Measurements from ENCODE around the gene DCLK1.

DCLK1 gene

DNA sequence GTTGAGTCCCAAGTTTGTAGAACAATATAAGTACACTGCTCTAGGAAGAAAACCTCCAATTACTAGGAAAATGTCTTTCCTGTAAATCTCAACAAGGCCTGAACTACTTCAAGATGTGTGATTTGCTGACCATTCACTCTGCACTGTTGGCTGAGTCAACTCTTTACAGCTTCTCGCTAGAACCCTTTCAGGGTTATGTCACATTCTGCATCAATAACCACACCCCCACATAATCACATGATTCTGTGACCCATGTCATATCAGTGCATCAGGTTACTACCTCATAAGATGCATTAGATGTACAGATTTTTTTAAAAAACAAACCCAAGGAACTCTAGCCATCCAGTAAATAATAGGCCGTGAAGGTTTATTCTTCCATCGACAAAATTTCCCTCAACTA lies 16.1 kb upstream of the DCLK1 start:
- no peak overlapping the region for H3K4me3 ChIP-seq (ENCODE audit: low read length)
- no peaks in the 10 kb centered on the region for H3K27me3 ChIP-seq (ENCODE audit: insufficient read depth, low read length)
- H3K9me3 ChIP-seq (ENCODE audit: low read length), result no peaks in the 10 kb centered on the region
- no peaks in the 10 kb centered on the region for H3K4me1 ChIP-seq (ENCODE audit: insufficient read depth, low read length)
- no peaks in the 10 kb centered on the region for H3K36me3 ChIP-seq (ENCODE audit: insufficient read depth, low read length)
- no peak overlapping the region for H2AFZ ChIP-seq (ENCODE audit: low read depth, low read length)

- H3K9me3 ChIP-seq (ENCODE audit: low read length), result no peaks in the 10 kb centered on the region
- no peaks in the 10 kb centered on the region for H3K36me3 ChIP-seq (ENCODE audit: insufficient read depth, low read length)
- no peak overlapping the region for H2AFZ ChIP-seq (ENCODE audit: low read depth, low read length)
- no peaks in the 10 kb centered on the region for H3K4me1 ChIP-seq (ENCODE audit: insufficient read depth, low read length)
- no peak overlapping the region for H3K4me3 ChIP-seq (ENCODE audit: low read length)
- no peaks in the 10 kb centered on the region for H3K27me3 ChIP-seq (ENCODE audit: insufficient read depth, low read length)
These were observed 15.5 kb upstream of the DCLK1 start for GRCh38 chr13:36146511-36147269.

- Histone ChIP-seq H3K9me3 (ENCODE audit: low read length) (no peaks in the 10 kb centered on the region), H3K27me3 (ENCODE audit: insufficient read depth, low read length) (no peaks in the 10 kb centered on the region), H3K36me3 (ENCODE audit: insufficient read depth, low read length) (no peaks in the 10 kb centered on the region), H2AFZ (ENCODE audit: low read depth, low read length) (no peak overlapping the region), H3K4me3 (ENCODE audit: low read length) (no peak overlapping the region), H3K4me1 (ENCODE audit: insufficient read depth, low read length) (no peaks in the 10 kb centered on the region)
These were observed 12.6 kb upstream of the DCLK1 start for GRCh38 chr13:36143738-36144137.

GRCh38 chr13:36142735-36143134 lies 11.6 kb upstream of the DCLK1 start:
- Histone ChIP-seq H3K36me3 (ENCODE audit: insufficient read depth, low read length) (no peaks in the 10 kb centered on the region), H3K4me1 (ENCODE audit: insufficient read depth, low read length) (no peaks in the 10 kb centered on the region), H3K27me3 (ENCODE audit: insufficient read depth, low read length) (no peaks in the 10 kb centered on the region), H3K4me3 (ENCODE audit: low read length) (no peak overlapping the region), H2AFZ (ENCODE audit: low read depth, low read length) (no peak overlapping the region), H3K9me3 (ENCODE audit: low read length) (no peaks in the 10 kb centered on the region)

- no peak overlapping the region for H3K4me3 ChIP-seq (ENCODE audit: low read length)
- no peaks in the 10 kb centered on the region for H3K4me1 ChIP-seq (ENCODE audit: insufficient read depth, low read length)
- H3K27me3 ChIP-seq (ENCODE audit: insufficient read depth, low read length), result peaks cover 4% of the 10 kb centered on the region
- no peak overlapping the region for H2AFZ ChIP-seq (ENCODE audit: low read depth, low read length)
- no peaks in the 10 kb centered on the region for H3K36me3 ChIP-seq (ENCODE audit: insufficient read depth, low read length)
- H3K9me3 ChIP-seq (ENCODE audit: low read length), result no peaks in the 10 kb centered on the region
These were observed 4.7 kb upstream of the DCLK1 start for GRCh38 chr13:36135876-36136275.

DNA sequence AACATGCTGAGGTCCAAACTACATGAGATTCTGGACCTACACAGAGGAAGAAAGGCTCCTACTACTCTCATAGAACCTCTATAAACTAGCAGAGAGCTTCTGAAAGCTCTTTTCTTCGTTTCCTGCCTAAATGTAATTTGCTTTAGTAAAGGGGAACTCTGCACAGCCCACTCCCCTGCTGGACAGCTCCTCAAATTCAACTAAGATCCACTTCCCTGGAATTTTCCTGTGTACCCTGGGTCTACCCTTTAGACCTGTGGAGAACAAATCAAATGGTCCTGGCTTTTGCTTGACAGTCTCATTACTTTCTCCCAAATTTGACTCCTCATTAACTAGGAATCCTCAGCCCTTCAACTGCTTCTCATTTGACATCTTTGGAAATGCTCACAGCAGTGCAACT lies 3.5 kb upstream of the DCLK1 start:
- H3K4me1 ChIP-seq (ENCODE audit: insufficient read depth, low read length), result peaks cover 6% of the 10 kb centered on the region
- no peak overlapping the region for H2AFZ ChIP-seq (ENCODE audit: low read depth, low read length)
- no peaks in the 10 kb centered on the region for H3K9me3 ChIP-seq (ENCODE audit: low read length)
- H3K36me3 ChIP-seq (ENCODE audit: insufficient read depth, low read length), result no peaks in the 10 kb centered on the region
- peaks cover 4% of the 10 kb centered on the region for H3K27me3 ChIP-seq (ENCODE audit: insufficient read depth, low read length)
- no peak overlapping the region for H3K4me3 ChIP-seq (ENCODE audit: low read length)

DNA sequence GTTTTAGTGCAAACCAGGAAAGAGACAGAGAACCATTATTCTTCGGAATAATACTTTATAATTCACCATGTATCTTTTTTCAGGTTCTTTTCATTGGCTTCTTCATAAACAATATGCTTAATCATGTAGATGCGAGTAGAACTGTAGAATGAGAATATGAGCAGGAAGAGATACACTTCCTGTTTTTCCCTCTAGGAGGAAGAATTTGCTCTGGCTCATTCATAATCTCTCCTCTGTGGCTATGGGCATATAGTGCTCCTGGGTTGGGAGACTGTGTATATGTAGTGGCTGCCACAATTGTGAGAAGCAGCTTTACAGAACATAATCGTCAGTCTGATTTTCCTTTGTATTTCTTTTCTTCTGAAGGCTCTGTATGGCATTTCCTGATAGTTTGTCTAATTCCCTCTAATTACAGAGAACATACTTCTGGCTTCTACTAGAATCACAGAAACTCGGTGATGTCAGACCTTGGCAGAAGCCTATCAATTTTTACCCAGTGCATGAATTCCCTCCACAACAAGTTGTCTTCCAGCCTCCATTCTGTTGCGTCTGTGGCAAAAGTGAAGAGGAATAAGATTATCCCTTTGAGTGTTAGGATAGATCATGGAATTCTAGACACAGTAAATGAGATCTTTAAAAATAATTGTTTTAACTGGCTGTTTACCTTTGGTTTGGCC lies 2.9 kb upstream of the DCLK1 start:
- H3K4me1 ChIP-seq (ENCODE audit: insufficient read depth, low read length), result peaks cover 11% of the 10 kb centered on the region
- no peak overlapping the region for H2AFZ ChIP-seq (ENCODE audit: low read depth, low read length)
- H3K36me3 ChIP-seq (ENCODE audit: insufficient read depth, low read length), result no peaks in the 10 kb centered on the region
- peaks cover 4% of the 10 kb centered on the region for H3K27me3 ChIP-seq (ENCODE audit: insufficient read depth, low read length)
- H3K4me3 ChIP-seq (ENCODE audit: low read length), result no peak overlapping the region
- H3K9me3 ChIP-seq (ENCODE audit: low read length), result no peaks in the 10 kb centered on the region

DNA sequence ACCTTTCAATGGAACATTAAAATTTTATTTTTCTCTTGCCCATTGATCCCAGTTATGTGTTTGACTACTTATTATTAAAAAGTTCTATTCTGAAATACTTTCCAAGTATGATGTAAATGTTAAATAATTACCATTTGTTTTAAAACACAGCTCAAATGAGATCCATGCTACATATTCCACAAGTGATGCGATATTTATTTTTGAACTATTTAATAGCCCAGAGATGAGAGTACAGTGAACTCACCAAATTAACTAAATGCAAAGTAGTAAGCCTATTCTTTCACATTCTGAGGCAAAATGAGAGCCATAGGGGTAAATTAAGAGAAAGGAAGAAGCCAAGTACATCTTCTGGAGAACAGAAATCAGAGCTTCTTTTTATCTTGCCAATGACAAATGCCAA lies 1.2 kb upstream of the DCLK1 start:
- Histone ChIP-seq H3K9me3 (ENCODE audit: low read length) (no peaks in the 10 kb centered on the region), H2AFZ (ENCODE audit: low read depth, low read length) (no peak overlapping the region), H3K27me3 (ENCODE audit: insufficient read depth, low read length) (peaks cover 4% of the 10 kb centered on the region), H3K4me3 (ENCODE audit: low read length) (no peak overlapping the region), H3K4me1 (ENCODE audit: insufficient read depth, low read length) (peaks cover 13% of the 10 kb centered on the region), H3K36me3 (ENCODE audit: insufficient read depth, low read length) (no peaks in the 10 kb centered on the region)

DNA sequence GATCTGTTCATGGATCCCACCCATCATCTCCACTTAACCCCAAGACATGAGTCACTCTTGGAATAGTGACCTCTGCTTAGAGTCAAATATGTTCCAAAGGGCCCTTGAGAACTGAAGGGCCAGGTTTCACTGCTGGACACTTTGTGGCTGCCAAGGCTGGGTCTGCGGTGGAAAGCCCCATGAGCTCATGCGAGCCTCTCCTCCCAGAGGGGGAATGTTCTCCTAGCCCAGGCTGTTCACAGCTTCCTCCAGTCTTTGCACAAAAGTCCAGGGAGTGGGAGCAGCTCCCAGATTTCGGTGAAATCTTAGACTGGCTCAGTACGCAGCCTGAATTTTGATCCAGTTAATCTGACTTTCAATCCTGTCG lies 732 bp upstream of the DCLK1 start:
- peak overlapping the region; percentile 67 for H2AFZ ChIP-seq (ENCODE audit: low read depth, low read length)
- no peaks in the 10 kb centered on the region for H3K9me3 ChIP-seq (ENCODE audit: low read length)
- H3K36me3 ChIP-seq (ENCODE audit: insufficient read depth, low read length), result no peaks in the 10 kb centered on the region
- peaks cover 4% of the 10 kb centered on the region for H3K27me3 ChIP-seq (ENCODE audit: insufficient read depth, low read length)
- H3K4me3 ChIP-seq (ENCODE audit: low read length), result peak overlapping the region; percentile 77
- peaks cover 13% of the 10 kb centered on the region for H3K4me1 ChIP-seq (ENCODE audit: insufficient read depth, low read length)

GRCh38 chr13:36130552-36131221 lies 495 bp downstream of the DCLK1 start:
- Histone ChIP-seq H3K36me3 (ENCODE audit: insufficient read depth, low read length) (peaks cover 5% of the 10 kb centered on the region), H3K9me3 (ENCODE audit: low read length) (peaks cover 3% of the 10 kb centered on the region), H3K27me3 (ENCODE audit: insufficient read depth, low read length) (peaks cover 4% of the 10 kb centered on the region), H3K4me3 (ENCODE audit: low read length) (peak overlapping the region; percentile 77), H3K4me1 (ENCODE audit: insufficient read depth, low read length) (peaks cover 13% of the 10 kb centered on the region), H2AFZ (ENCODE audit: low read depth, low read length) (peak overlapping the region; percentile 67)

- Histone ChIP-seq H3K27me3 (ENCODE audit: insufficient read depth, low read length) (peaks cover 4% of the 10 kb centered on the region), H3K36me3 (ENCODE audit: insufficient read depth, low read length) (peaks cover 10% of the 10 kb centered on the region), H2AFZ (ENCODE audit: low read depth, low read length) (peak overlapping the region; percentile 67), H3K4me1 (ENCODE audit: insufficient read depth, low read length) (peaks cover 13% of the 10 kb centered on the region), H3K4me3 (ENCODE audit: low read length) (peak overlapping the region; percentile 77), H3K9me3 (ENCODE audit: low read length) (peaks cover 5% of the 10 kb centered on the region)
These were observed 1.0 kb downstream of the DCLK1 start for GRCh38 chr13:36130193-36130551.

GRCh38 chr13:36129539-36129938 lies 1.6 kb downstream of the DCLK1 start:
- Histone ChIP-seq H3K36me3 (ENCODE audit: insufficient read depth, low read length) (peaks cover 15% of the 10 kb centered on the region), H3K4me1 (ENCODE audit: insufficient read depth, low read length) (peaks cover 13% of the 10 kb centered on the region), H3K4me3 (ENCODE audit: low read length) (peak overlapping the region; percentile 77), H3K9me3 (ENCODE audit: low read length) (peaks cover 5% of the 10 kb centered on the region), H2AFZ (ENCODE audit: low read depth, low read length) (no peak overlapping the region), H3K27me3 (ENCODE audit: insufficient read depth, low read length) (no peaks in the 10 kb centered on the region)

GRCh38 chr13:36126491-36126890 lies 4.7 kb downstream of the DCLK1 start:
- Histone ChIP-seq H3K36me3 (ENCODE audit: insufficient read depth, low read length) (peaks cover 28% of the 10 kb centered on the region), H3K9me3 (ENCODE audit: low read length) (peaks cover 5% of the 10 kb centered on the region), H3K4me3 (ENCODE audit: low read length) (no peak overlapping the region), H2AFZ (ENCODE audit: low read depth, low read length) (no peak overlapping the region), H3K4me1 (ENCODE audit: insufficient read depth, low read length) (peaks cover 13% of the 10 kb centered on the region), H3K27me3 (ENCODE audit: insufficient read depth, low read length) (no peaks in the 10 kb centered on the region)
